ENCODE measurements around the gene AGBL5. TPM values are rescaled to one million over a fixed set of nuclear protein-coding genes. Genes with fewer than 3 reads are reported as not detected.
A peak's percentile ranks its signal among the peaks of the same experiment; 100 is the strongest.

AGBL5 gene
- total and polyA plus RNA-seq, 9 of the 15 experiments (the other 6 are each of a cell fraction or from before 2014, with no cell fraction given), result 3.3 to 52.7 (median 26.2) TPM

- TF ChIP-seq, protein P1, sequence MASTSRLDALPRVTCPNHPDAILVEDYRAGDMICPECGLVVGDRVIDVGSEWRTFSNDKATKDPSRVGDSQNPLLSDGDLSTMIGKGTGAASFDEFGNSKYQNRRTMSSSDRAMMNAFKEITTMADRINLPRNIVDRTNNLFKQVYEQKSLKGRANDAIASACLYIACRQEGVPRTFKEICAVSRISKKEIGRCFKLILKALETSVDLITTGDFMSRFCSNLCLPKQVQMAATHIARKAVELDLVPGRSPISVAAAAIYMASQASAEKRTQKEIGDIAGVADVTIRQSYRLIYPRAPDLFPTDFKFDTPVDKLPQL (IDR thresholded peaks at IDR 0.05; ENCODE audit: extremely low read depth, insufficient read length), result no peak
- TF ChIP-seq LEF1 (IDR thresholded peaks at IDR 0.05) (peak; percentile 73; the same call in 1 of the 2 replicates), POLR2B (IDR thresholded peaks at IDR 0.05; ENCODE audit: low read depth, partially characterized antibody) (no peak), ZBTB17 (CRISPR knock-in tag; IDR thresholded peaks at IDR 0.05) (peak; percentile 75), MAFF (IDR thresholded peaks at IDR 0.05; ENCODE audit: low read length) (no peak), SRSF3 (IDR thresholded peaks at IDR 0.05; ENCODE audit: insufficient read depth, low read length) (no peak), MLX (CRISPR knock-in tag; conservative IDR thresholded peaks at IDR 0.05) (no peak), HCFC1 (IDR thresholded peaks at IDR 0.05; ENCODE audit: low read depth, low read length) (no peak), CHD4 (IDR thresholded peaks at IDR 0.05; ENCODE audit: insufficient read depth, insufficient replicate concordance, low read depth, low read length, poor library complexity, severe bottlenecking) (no peak), ZNF324 (CRISPR knock-in tag; IDR thresholded peaks at IDR 0.05) (no peak), CCNT2 (IDR thresholded peaks at IDR 0.05; ENCODE audit: borderline replicate concordance, extremely low read depth, insufficient read length, low read depth, low read length) (peak; percentile 31), HNRNPL (IDR thresholded peaks at IDR 0.05; ENCODE audit: low read depth, low read length) (no peak), ZNF830 (CRISPR knock-in tag; IDR thresholded peaks at IDR 0.05) (no peak), RBM25 (IDR thresholded peaks at IDR 0.05; ENCODE audit: low read depth, low read length, severe bottlenecking) (no peak), POLR3A (IDR thresholded peaks at IDR 0.05; ENCODE audit: borderline replicate concordance, extremely low read depth, insufficient read depth, insufficient read length) (no peak), HIVEP1 (CRISPR knock-in tag; IDR thresholded peaks at IDR 0.05) (no peak), ZNF695 (CRISPR knock-in tag; IDR thresholded peaks at IDR 0.05) (no peak)
- TF ChIP-seq, protein P2, sequence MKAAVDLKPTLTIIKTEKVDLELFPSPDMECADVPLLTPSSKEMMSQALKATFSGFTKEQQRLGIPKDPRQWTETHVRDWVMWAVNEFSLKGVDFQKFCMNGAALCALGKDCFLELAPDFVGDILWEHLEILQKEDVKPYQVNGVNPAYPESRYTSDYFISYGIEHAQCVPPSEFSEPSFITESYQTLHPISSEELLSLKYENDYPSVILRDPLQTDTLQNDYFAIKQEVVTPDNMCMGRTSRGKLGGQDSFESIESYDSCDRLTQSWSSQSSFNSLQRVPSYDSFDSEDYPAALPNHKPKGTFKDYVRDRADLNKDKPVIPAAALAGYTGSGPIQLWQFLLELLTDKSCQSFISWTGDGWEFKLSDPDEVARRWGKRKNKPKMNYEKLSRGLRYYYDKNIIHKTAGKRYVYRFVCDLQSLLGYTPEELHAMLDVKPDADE (conservative IDR thresholded peaks at IDR 0.05; ENCODE audit: control insufficient read depth, low read depth, low read length), result no peak
- TF ChIP-seq, protein P3, sequence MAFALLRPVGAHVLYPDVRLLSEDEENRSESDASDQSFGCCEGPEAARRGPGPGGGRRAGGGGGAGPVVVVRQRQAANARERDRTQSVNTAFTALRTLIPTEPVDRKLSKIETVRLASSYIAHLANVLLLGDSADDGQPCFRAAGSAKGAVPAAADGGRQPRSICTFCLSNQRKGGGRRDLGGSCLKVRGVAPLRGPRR (CRISPR knock-in tag; IDR thresholded peaks at IDR 0.05), result no peak
- TF ChIP-seq, protein P4, sequence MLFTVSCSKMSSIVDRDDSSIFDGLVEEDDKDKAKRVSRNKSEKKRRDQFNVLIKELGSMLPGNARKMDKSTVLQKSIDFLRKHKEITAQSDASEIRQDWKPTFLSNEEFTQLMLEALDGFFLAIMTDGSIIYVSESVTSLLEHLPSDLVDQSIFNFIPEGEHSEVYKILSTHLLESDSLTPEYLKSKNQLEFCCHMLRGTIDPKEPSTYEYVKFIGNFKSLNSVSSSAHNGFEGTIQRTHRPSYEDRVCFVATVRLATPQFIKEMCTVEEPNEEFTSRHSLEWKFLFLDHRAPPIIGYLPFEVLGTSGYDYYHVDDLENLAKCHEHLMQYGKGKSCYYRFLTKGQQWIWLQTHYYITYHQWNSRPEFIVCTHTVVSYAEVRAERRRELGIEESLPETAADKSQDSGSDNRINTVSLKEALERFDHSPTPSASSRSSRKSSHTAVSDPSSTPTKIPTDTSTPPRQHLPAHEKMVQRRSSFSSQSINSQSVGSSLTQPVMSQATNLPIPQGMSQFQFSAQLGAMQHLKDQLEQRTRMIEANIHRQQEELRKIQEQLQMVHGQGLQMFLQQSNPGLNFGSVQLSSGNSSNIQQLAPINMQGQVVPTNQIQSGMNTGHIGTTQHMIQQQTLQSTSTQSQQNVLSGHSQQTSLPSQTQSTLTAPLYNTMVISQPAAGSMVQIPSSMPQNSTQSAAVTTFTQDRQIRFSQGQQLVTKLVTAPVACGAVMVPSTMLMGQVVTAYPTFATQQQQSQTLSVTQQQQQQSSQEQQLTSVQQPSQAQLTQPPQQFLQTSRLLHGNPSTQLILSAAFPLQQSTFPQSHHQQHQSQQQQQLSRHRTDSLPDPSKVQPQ (CRISPR knock-in tag; IDR thresholded peaks at IDR 0.05; ENCODE audit: borderline replicate concordance), result no peak
Measured at GRCh38 chr2:27019931-27020855, 31.3 kb upstream of the AGBL5 start (continued).
